ENCODE results near the gene LAMA2. TPM values are rescaled to one million over a fixed set of nuclear protein-coding genes. Genes with fewer than 3 reads are reported as not detected.

The LAMA2 gene
- total RNA-seq, 1 experiment from 2014 or later, result 0.02 TPM

- TF ChIP-seq, protein P1, sequence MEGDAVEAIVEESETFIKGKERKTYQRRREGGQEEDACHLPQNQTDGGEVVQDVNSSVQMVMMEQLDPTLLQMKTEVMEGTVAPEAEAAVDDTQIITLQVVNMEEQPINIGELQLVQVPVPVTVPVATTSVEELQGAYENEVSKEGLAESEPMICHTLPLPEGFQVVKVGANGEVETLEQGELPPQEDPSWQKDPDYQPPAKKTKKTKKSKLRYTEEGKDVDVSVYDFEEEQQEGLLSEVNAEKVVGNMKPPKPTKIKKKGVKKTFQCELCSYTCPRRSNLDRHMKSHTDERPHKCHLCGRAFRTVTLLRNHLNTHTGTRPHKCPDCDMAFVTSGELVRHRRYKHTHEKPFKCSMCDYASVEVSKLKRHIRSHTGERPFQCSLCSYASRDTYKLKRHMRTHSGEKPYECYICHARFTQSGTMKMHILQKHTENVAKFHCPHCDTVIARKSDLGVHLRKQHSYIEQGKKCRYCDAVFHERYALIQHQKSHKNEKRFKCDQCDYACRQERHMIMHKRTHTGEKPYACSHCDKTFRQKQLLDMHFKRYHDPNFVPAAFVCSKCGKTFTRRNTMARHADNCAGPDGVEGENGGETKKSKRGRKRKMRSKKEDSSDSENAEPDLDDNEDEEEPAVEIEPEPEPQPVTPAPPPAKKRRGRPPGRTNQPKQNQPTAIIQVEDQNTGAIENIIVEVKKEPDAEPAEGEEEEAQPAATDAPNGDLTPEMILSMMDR (IDR thresholded peaks at IDR 0.05; ENCODE audit: insufficient read depth in 1 of 2, low read depth in 1 of 2, low read length in 1 of 2, severe bottlenecking in 1 of 2, unreplicated experiment in 1 of 2), result no peak
- no peak overlapping the region for H3K4me3 Mint-ChIP-seq (ENCODE audit: unreplicated experiment)
- ChIA-PET POLR2A (no interaction called here), CTCF (interaction anchor here (0.6 kb wide), 1 partner anchor 19 kb away, joined by 3 read pairs; no protein-coding TSS in a partner anchor)
- H3K4me1 ChIP-seq, result no peaks in the 10 kb centered on the region
- no peaks in the 10 kb centered on the region for H3K36me3 ChIP-seq (ENCODE audit: control insufficient read depth, insufficient read depth, low read length)
- no peaks in the 10 kb centered on the region for H3K4me1 Mint-ChIP-seq (ENCODE audit: low read depth, unreplicated experiment)
- H3K36me3 Mint-ChIP-seq (ENCODE audit: insufficient read depth, unreplicated experiment), result no peaks in the 10 kb centered on the region
- DNase-seq, result no peak
- no peaks in the 10 kb centered on the region for H3K27me3 ChIP-seq (replicated peaks; ENCODE audit: control insufficient read depth, insufficient read depth, low read length)
- intact Hi-C loops (cut with micrococcal nuclease; ENCODE audit: unreplicated experiment), result no loop called here
- H3K27me3 Mint-ChIP-seq (ENCODE audit: insufficient read depth, unreplicated experiment), result peaks cover 2% of the 10 kb centered on the region
- H3K4me3 ChIP-seq (ENCODE audit: low read depth, low read length), result no peak overlapping the region
- H3K9me3 ChIP-seq, result no peaks in the 10 kb centered on the region
- H3K9me3 Mint-ChIP-seq (ENCODE audit: unreplicated experiment), result no peaks in the 10 kb centered on the region
- no peak overlapping the region for H3K27ac Mint-ChIP-seq (ENCODE audit: unreplicated experiment)
- BruUV-seq (replicated peaks), result no TSS peak
Observed at GRCh38 chr6:129276461-129276860, 393.5 kb downstream of the LAMA2 start.

DNA sequence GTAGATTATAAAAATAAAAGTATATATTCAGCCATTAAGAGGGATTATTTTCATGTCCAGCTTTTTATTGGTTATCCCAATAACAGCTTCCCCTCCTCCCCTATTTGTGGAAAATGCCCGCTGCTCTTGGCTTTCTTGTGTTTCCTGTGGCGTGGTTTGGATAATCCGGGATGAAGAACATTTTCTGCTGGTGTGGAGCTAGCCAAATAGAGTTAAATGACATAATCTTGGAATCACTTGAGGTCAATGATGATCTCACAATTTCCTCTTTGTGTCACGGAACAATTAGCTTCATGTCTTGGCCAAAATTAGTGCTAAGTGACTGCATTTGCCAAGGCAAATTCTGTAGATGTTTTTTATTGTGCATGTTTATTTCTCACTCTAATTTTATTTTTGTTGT is 394.0 kb downstream of the LAMA2 start:
- Mint-ChIP-seq H3K27ac (ENCODE audit: unreplicated experiment) (no peak overlapping the region), H3K9me3 (ENCODE audit: unreplicated experiment) (no peaks in the 10 kb centered on the region), H3K4me3 (ENCODE audit: unreplicated experiment) (no peak overlapping the region), H3K36me3 (ENCODE audit: insufficient read depth, unreplicated experiment) (no peaks in the 10 kb centered on the region), H3K27me3 (ENCODE audit: insufficient read depth, unreplicated experiment) (peaks cover 2% of the 10 kb centered on the region), H3K4me1 (ENCODE audit: low read depth, unreplicated experiment) (no peaks in the 10 kb centered on the region)
- no peak for DNase-seq
- ChIA-PET POLR2A (no interaction called here), CTCF (interaction anchor here (0.6 kb wide), 1 partner anchor 19 kb away, joined by 3 read pairs; no protein-coding TSS in a partner anchor)
- H3K27me3 ChIP-seq (replicated peaks; ENCODE audit: control insufficient read depth, insufficient read depth, low read length), result no peaks in the 10 kb centered on the region
- no TSS peak for BruUV-seq (replicated peaks)
- no peaks in the 10 kb centered on the region for H3K9me3 ChIP-seq
- intact Hi-C loops (cut with micrococcal nuclease; ENCODE audit: unreplicated experiment), result no loop called here
- TF ChIP-seq, protein P1 (IDR thresholded peaks at IDR 0.05; ENCODE audit: insufficient read depth in 1 of 2, low read depth in 1 of 2, low read length in 1 of 2, severe bottlenecking in 1 of 2, unreplicated experiment in 1 of 2), result no peak
- no peaks in the 10 kb centered on the region for H3K4me1 ChIP-seq
- no peaks in the 10 kb centered on the region for H3K36me3 ChIP-seq (ENCODE audit: control insufficient read depth, insufficient read depth, low read length)
- no peak overlapping the region for H3K4me3 ChIP-seq (ENCODE audit: low read depth, low read length)

DNA sequence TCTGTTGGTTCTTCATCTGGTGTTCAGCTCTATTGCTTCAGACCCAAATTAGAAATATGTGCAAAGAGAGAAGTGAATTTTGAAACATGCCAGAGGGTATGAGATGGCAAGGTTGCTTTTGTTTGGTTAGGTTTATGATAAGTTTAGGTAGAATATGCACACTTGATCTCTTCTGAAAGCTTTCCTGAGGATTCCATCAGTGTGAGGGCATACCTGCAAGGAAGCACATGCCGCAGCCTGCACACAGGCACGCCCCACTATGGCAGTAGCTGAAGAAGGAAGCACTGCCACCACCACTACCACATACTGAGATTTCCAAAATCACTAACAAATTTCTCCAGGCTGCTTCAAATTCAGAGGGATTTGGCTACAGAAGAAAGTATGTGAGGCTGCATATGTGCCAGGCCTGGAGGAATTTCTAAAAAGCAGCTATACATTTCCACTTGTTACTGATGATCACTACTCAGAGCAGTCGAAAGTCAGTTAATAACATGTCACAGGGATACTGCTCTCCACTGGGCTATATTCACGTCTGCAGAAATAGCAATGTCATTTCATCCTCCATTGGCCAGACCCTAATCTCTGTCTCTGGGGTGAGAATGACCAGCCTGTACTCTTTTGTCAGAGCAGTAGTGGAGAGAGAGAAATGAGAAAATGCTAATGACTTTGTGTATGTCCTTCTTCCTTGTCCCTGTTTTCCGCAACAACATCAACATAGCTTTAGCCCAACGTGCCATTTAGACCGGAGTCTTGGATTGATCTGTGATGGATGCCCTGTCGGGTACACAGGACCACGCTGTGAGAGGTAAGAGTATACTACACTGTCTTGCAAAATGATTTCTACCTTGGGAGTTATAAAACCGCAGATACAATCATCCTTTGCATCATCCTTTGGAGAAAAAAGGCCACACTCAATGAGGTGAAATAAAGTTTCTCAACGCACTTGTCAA is 396.7 kb downstream of the LAMA2 start:
- BruUV-seq (replicated peaks), result no TSS peak
- Mint-ChIP-seq H3K9me3 (ENCODE audit: unreplicated experiment) (no peaks in the 10 kb centered on the region), H3K4me1 (ENCODE audit: low read depth, unreplicated experiment) (no peaks in the 10 kb centered on the region), H3K27me3 (ENCODE audit: insufficient read depth, unreplicated experiment) (peaks cover 8% of the 10 kb centered on the region), H3K27ac (ENCODE audit: unreplicated experiment) (no peak overlapping the region), H3K4me3 (ENCODE audit: unreplicated experiment) (no peak overlapping the region), H3K36me3 (ENCODE audit: insufficient read depth, unreplicated experiment) (no peaks in the 10 kb centered on the region)
- intact Hi-C loops (cut with micrococcal nuclease; ENCODE audit: unreplicated experiment), result no loop called here
- Histone ChIP-seq H3K27me3 (replicated peaks; ENCODE audit: control insufficient read depth, insufficient read depth, low read length) (no peaks in the 10 kb centered on the region), H3K4me3 (ENCODE audit: low read depth, low read length) (no peak overlapping the region), H3K9me3 (no peaks in the 10 kb centered on the region), H3K36me3 (ENCODE audit: control insufficient read depth, insufficient read depth, low read length) (no peaks in the 10 kb centered on the region), H3K4me1 (no peaks in the 10 kb centered on the region)
- CTCF ChIA-PET, result no interaction called here
- POLR2A ChIA-PET, result no interaction called here
- no peak for DNase-seq
- TF ChIP-seq, protein P1 (IDR thresholded peaks at IDR 0.05; ENCODE audit: insufficient read depth in 1 of 2, low read depth in 1 of 2, low read length in 1 of 2, severe bottlenecking in 1 of 2, unreplicated experiment in 1 of 2), result no peak
